ENCODE results near the gene TANGO6.

DNA sequence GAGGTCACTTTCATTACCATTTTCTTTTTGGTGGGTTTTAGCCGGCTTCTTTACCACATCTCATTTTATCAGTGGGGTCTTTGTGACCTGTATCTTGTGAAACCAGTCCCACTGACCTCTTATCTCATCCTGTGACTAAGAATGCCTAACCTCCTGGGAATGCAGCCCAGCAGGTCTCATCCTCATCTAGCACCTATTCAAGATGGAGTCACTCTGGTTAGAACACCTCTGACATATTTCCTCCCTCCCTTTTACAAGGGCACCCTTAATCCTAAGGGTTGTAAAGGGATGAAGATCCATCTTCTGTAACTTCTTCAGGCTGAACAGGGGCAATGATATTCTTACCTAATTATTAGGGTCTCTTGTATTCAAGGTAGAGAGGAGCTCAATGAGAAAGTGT, 154.2 kb downstream of the TANGO6 start:
- TF ChIP-seq CTCF (IDR thresholded peaks at IDR 0.05) (no peak), POLR2A (IDR thresholded peaks at IDR 0.05) (no peak)

Data from body of pancreas (tissue), 4 donors.